H1 (cell line): ENCODE measurements around the gene SMLR1. TPM values are rescaled to one million over a fixed set of nuclear protein-coding genes. Genes with fewer than 3 reads are reported as not detected.

Source experiments
- BCL11A ChIP-seq, 2 experiments: IDR thresholded peaks; one replicate each; pipeline ENCODE4 v1.6.1; 2011; ENCODE audit warnings: low read depth in 2 of 2, low read length in 2 of 2, mild to moderate bottlenecking in 2 of 2
- BRCA1 ChIP-seq: IDR thresholded peaks from 2 replicates; pipeline ENCODE4 v1.6.1; 2012; ENCODE audit warnings: low read depth, low read length, improper control_type of control experiment
- CEBPB ChIP-seq: IDR thresholded peaks from 2 replicates; pipeline ENCODE4 v1.6.1; 2012; ENCODE audit warnings: low read depth, low read length
- EGR1 ChIP-seq: IDR thresholded peaks from 2 replicates; pipeline ENCODE4 v1.6.1; 2011; ENCODE audit warnings: low read depth, low read length, borderline replicate concordance
- FOSL1 ChIP-seq: IDR thresholded peaks from 2 replicates; pipeline ENCODE4 v1.6.1; 2011; ENCODE audit warnings: mild to moderate bottlenecking, low read depth, low read length, moderate library complexity; ENCODE audit not compliant: insufficient read depth
- JUND ChIP-seq: IDR thresholded peaks from 2 replicates; pipeline ENCODE4 v1.6.1; 2011; ENCODE audit warnings: mild to moderate bottlenecking, improper control_type of control experiment, low read length
- MAFK ChIP-seq: IDR thresholded peaks from 2 replicates; pipeline ENCODE4 v1.6.1; 2012; ENCODE audit warnings: low read depth, mild to moderate bottlenecking, improper control_type of control experiment, low read length
- POLR2AphosphoS5 ChIP-seq: IDR thresholded peaks from 2 replicates; pipeline ENCODE4 v1.6.1; 2011; ENCODE audit warnings: low read depth, low read length
- SRF ChIP-seq: IDR thresholded peaks from 2 replicates; pipeline ENCODE4 v1.6.1; 2011; ENCODE audit warnings: mild to moderate bottlenecking, low read depth, low read length, moderate library complexity
- TEAD4 ChIP-seq: IDR thresholded peaks from 2 replicates; pipeline ENCODE4 v1.6.1; 2012; ENCODE audit warnings: low read depth, low read length, inconsistent platforms, mixed read lengths
- polyA plus RNA-seq, 7 experiments: library from polyadenylated mRNA; depleted of rRNA in 3 of 7; stranded (reverse) in 5 of 7; unstranded in 2 of 7; fragments of >200 nt in 5 of 7; fragments of 200-250 nt in 2 of 7; gene quantifications; 1 replicate in 5 of 7; 2 replicates in 1 of 7; 4 replicates in 1 of 7; pipeline versions ENCODE4 v1.2.1 to v1.2.3, GENCODE V29; 2011 to 2013; ENCODE audit warnings: missing spikeins in 2 of 7, mixed read lengths in 2 of 7
- total RNA-seq: library from RNA; stranded (reverse); fragmentation: NEBNext Ultra II Directional; extraction: Animal tissue kit (Norgen Biotek cat#: 25700); gene quantifications from 2 replicates; pipeline ENCODE4 v1.2.1, GENCODE V29; 2021

The SMLR1 gene
- total and polyA plus RNA-seq, 2 of the 8 experiments (the other 6 are each of a cell fraction or from before 2014, with no cell fraction given) = not detected

- TF ChIP-seq FOSL1 = no peak
- no peak for TF ChIP-seq MAFK
- TF ChIP-seq EGR1 = no peak
- no peak for TF ChIP-seq TEAD4
- no peak for TF ChIP-seq JUND
- no peak for TF ChIP-seq SRF
- no peak for TF ChIP-seq BRCA1
- no peak for TF ChIP-seq BCL11A (IDR thresholded peaks at IDR 0.05; ENCODE audit: low read depth in 2 of 2, low read length in 2 of 2)
- no peak for TF ChIP-seq POLR2AphosphoS5
- no peak for TF ChIP-seq CEBPB
- TF ChIP-seq, all 59 proteins: peak for 0
Measured at GRCh38 chr6:130827247-130828149, at the start of gene SMLR1 (continued).
